ENCODE measurements around the gene LIMA1. TPM values are rescaled to one million over a fixed set of nuclear protein-coding genes. Genes with fewer than 3 reads are reported as not detected.

The LIMA1 gene
- total and polyA plus RNA-seq, 9 of the 15 experiments (the other 6 are each of a cell fraction or from before 2014, with no cell fraction given) = 20.2 to 37.8 (median 27.3) TPM

GRCh38 chr12:50195832-50196231 lies 87.5 kb downstream of the LIMA1 start:
- in situ Hi-C loops (cut with MboI) = no loop called here
- TF ChIP-seq ZBTB49 (CRISPR knock-in tag; IDR thresholded peaks at IDR 0.05; ENCODE audit: borderline replicate concordance) (no peak), HOMEZ (CRISPR knock-in tag; IDR thresholded peaks at IDR 0.05) (no peak), E2F6 (IDR thresholded peaks at IDR 0.05; ENCODE audit: borderline replicate concordance in 1 of 2, extremely low read depth in 1 of 2, insufficient read depth in 1 of 2, insufficient read length in 1 of 2, low read depth in 1 of 2, low read length in 1 of 2, poor library complexity in 1 of 2, severe bottlenecking in 1 of 2) (no peak), ZNF780A (CRISPR knock-in tag; IDR thresholded peaks at IDR 0.05) (no peak), ZNF184 (CRISPR knock-in tag; IDR thresholded peaks at IDR 0.05) (no peak), ZNF431 (CRISPR knock-in tag; IDR thresholded peaks at IDR 0.05) (no peak), NONO (IDR thresholded peaks at IDR 0.05; ENCODE audit: low read depth in 2 of 2, low read length in 1 of 2) (no peak), HSF4 (CRISPR knock-in tag; IDR thresholded peaks at IDR 0.05; ENCODE audit: borderline replicate concordance) (no peak), FUS (optimal IDR thresholded peaks at IDR 0.05; ENCODE audit: low read depth, low read length) (no peak), PHF20 (IDR thresholded peaks at IDR 0.05; ENCODE audit: partially characterized antibody) (no peak)

More at GRCh38 chr12:50195832-50196231, 87.5 kb downstream of the LIMA1 start:
- Histone ChIP-seq H3K27ac (ENCODE audit: extremely low read depth, low read depth, low read length) (no peak overlapping the region), H4K20me1 (replicated peaks; ENCODE audit: control insufficient read depth, insufficient read depth, low read length) (no peaks in the 10 kb centered on the region), H3K4me2 (ENCODE audit: insufficient read depth, low read length) (no peak overlapping the region), H3K9me3 (replicated peaks; ENCODE audit: control insufficient read depth, insufficient read depth, low read depth, low read length) (no peaks in the 10 kb centered on the region), H3K4me3 (no peak overlapping the region), H3K4me1 (replicated peaks in 1 of 2; ENCODE audit: control insufficient read depth in 2 of 2, insufficient read depth in 2 of 2, low read length in 2 of 2) (no peaks in the 10 kb centered on the region), H3K9ac (ENCODE audit: insufficient read depth in 1 of 2, low read depth in 2 of 2, low read length in 2 of 2) (no peak overlapping the region), H3K79me2 (ENCODE audit: control insufficient read depth, insufficient read depth, low read length) (no peaks in the 10 kb centered on the region), H2AFZ (ENCODE audit: low read depth, low read length) (no peak overlapping the region), H3K27me3 (ENCODE audit: control insufficient read depth in 2 of 2, insufficient read depth in 2 of 2, low read length in 2 of 2) (no peaks in the 10 kb centered on the region), H3K9me1 (ENCODE audit: control insufficient read depth, insufficient read depth, low read length) (peaks cover 2% of the 10 kb centered on the region), H3K36me3 (ENCODE audit: control insufficient read depth, insufficient read depth, low read length) (peaks cover 55% of the 10 kb centered on the region; the same call in 1 of the 3 replicates)
- FAIRE-seq (no peak), ATAC-seq (no peak), DNase-seq (ENCODE audit: extremely low read depth in 1 of 4, low spot score in 3 of 4) (no peak)
- BruUV-seq (replicated peaks) = no TSS peak
- CTCF ChIA-PET (ENCODE audit: low intra/inter-chr PET ratio) = no interaction called here
- WGBS (ENCODE audit: insufficient coverage, low coverage, missing lambda C conversion rate) = 82% methylated on average over 4 of the region's 4 CpGs
- intact Hi-C loops (cut with micrococcal nuclease) = no loop called here
- POLR2A ChIA-PET = interaction anchor here (0.9 to 1.3 kb wide), 2 partner anchors 20 to 66 kb away, joined by 3 read pairs; no protein-coding TSS in a partner anchor
